HepG2 (cell line): ENCODE measurements around the gene DUS3L. TPM values are rescaled to one million over a fixed set of nuclear protein-coding genes. Genes with fewer than 3 reads are reported as not detected.
A peak's percentile ranks its signal among the peaks of the same experiment; 100 is the strongest.

Experiments used
- AKAP8 ChIP-seq: sonication (generic); formaldehyde crosslinking; IDR thresholded peaks from 2 replicates; pipeline ENCODE4 v1.5.1; 2020; ENCODE audit warnings: mild to moderate bottlenecking, missing genetic modification reagents
- GPN1 ChIP-seq: sonication (generic); formaldehyde crosslinking; IDR thresholded peaks from 2 replicates; pipeline ENCODE4 v1.5.1; 2020; ENCODE audit warnings: missing genetic modification reagents, borderline replicate concordance
- GZF1 ChIP-seq: sonication (generic); formaldehyde crosslinking; IDR thresholded peaks from 2 replicates; pipeline ENCODE4 v1.5.1; 2020; ENCODE audit warnings: mild to moderate bottlenecking, missing genetic modification reagents
- HMGA1 ChIP-seq: sonication (generic); formaldehyde crosslinking; conservative IDR thresholded peaks from 2 replicates; pipeline ENCODE4 v1.4.0; 2020; ENCODE audit warnings: missing genetic modification reagents
- ISX ChIP-seq: sonication (generic); formaldehyde crosslinking; conservative IDR thresholded peaks from 2 replicates; pipeline ENCODE4 v1.5.0; 2020; ENCODE audit warnings: missing genetic modification reagents
- LCORL ChIP-seq, 2 experiments: fragments of 450-650 bp in 1 of 2; sonication (generic) in 1 of 2; formaldehyde crosslinking in 1 of 2; IDR thresholded peaks; 2 replicates each; pipeline versions ENCODE4 v1.5.0 to v1.6.1; 2017 to 2020; ENCODE audit warnings: antibody characterized with exemption in 1 of 2, missing genetic modification reagents in 1 of 2
- MAZ ChIP-seq, 2 experiments: sonication (generic) in 1 of 2; formaldehyde crosslinking in 1 of 2; IDR thresholded peaks; 2 replicates each; pipeline versions ENCODE4 v1.5.0 to v1.6.1; 2012 to 2020; ENCODE audit warnings: low read depth in 2 of 2, mild to moderate bottlenecking in 2 of 2, borderline replicate concordance in 1 of 2, improper control_type of control experiment in 1 of 2, low read length in 1 of 2, missing genetic modification reagents in 1 of 2, moderate library complexity in 1 of 2
- NFIC ChIP-seq: IDR thresholded peaks from 2 replicates; pipeline ENCODE4 v1.6.1; 2012; ENCODE audit warnings: mild to moderate bottlenecking, low read length, inconsistent platforms
- NFKBIZ ChIP-seq: IDR thresholded peaks from 2 replicates; pipeline ENCODE4 v1.6.1; 2018; ENCODE audit warnings: missing genetic modification reagents, missing compliant biosample characterization
- NR3C1 ChIP-seq: sonication (generic); formaldehyde crosslinking; IDR thresholded peaks from 2 replicates; pipeline ENCODE4 v1.4.0; 2020; ENCODE audit warnings: missing genetic modification reagents
- PHF5A ChIP-seq: IDR thresholded peaks from one replicate; pipeline ENCODE4 v1.6.1; 2018; ENCODE audit warnings: low read depth, missing genetic modification reagents; ENCODE audit not compliant: unreplicated experiment
- TBP ChIP-seq: sonication (generic); formaldehyde crosslinking; IDR thresholded peaks from 2 replicates; pipeline ENCODE4 v1.5.0; 2020; ENCODE audit warnings: missing genetic modification reagents
- ZFP1 ChIP-seq: IDR thresholded peaks from 2 replicates; pipeline ENCODE4 v1.6.1; 2016
- ZNF292 ChIP-seq: sonication (generic); formaldehyde crosslinking; IDR thresholded peaks from 2 replicates; pipeline ENCODE4 v1.8.1; 2022; ENCODE audit warnings: mild to moderate bottlenecking, low read depth, missing genetic modification reagents, borderline replicate concordance
- ZNF3 ChIP-seq: IDR thresholded peaks from 2 replicates; pipeline ENCODE4 v1.7.0; 2017; ENCODE audit warnings: inconsistent platforms
- ZNF329 ChIP-seq: sonication (generic); formaldehyde crosslinking; IDR thresholded peaks from 2 replicates; pipeline ENCODE4 v1.9.0; 2021; ENCODE audit warnings: low read depth, mild to moderate bottlenecking, missing genetic modification reagents
- ZNF441 ChIP-seq: sonication (generic); formaldehyde crosslinking; IDR thresholded peaks from 2 replicates; pipeline ENCODE4 v1.7.0; 2021; ENCODE audit warnings: missing genetic modification reagents, borderline replicate concordance
- ZNF7 ChIP-seq: IDR thresholded peaks from 2 replicates; pipeline ENCODE4 v1.6.1; 2016; ENCODE audit warnings: missing biosample characterization, missing genetic modification reagents
- polyA plus RNA-seq, 8 experiments: library from polyadenylated mRNA; depleted of rRNA in 3 of 8; stranded (reverse) in 7 of 8; unstranded in 1 of 8; fragments of >200 nt; fragmentation: Illumina TruSeq in 4 of 8; extraction: Trizol in 4 of 8; gene quantifications; 2 replicates each; pipeline versions ENCODE4 v1.2.1 to v1.2.3, GENCODE V29; 2011 to 2016; ENCODE audit warnings: low read depth in 4 of 8, missing spikeins in 1 of 8, mixed read lengths in 1 of 8; ENCODE audit not compliant: insufficient read depth in 1 of 8
- total RNA-seq, 5 experiments: library from RNA; depleted of rRNA; stranded (reverse); fragments of >200 nt; fragmentation: Illumina TruSeq; extraction: Trizol; gene quantifications; 2 replicates each; pipeline ENCODE4 v1.2.3, GENCODE V29; 2016; ENCODE audit warnings: low read depth in 1 of 5
- TF ChIP-seq, protein P1 (sequence below): IDR thresholded peaks from 2 replicates; pipeline ENCODE4 v1.6.1; 2018; ENCODE audit warnings: missing genetic modification reagents
- TF ChIP-seq, protein P2 (sequence below): sonication (generic); formaldehyde crosslinking; IDR thresholded peaks from 2 replicates; pipeline ENCODE4 v1.5.1; 2020; ENCODE audit warnings: missing genetic modification reagents, mild to moderate bottlenecking, borderline replicate concordance
- TF ChIP-seq, protein P3 (sequence below), 2 experiments: sonication (generic) in 1 of 2; formaldehyde crosslinking in 1 of 2; IDR thresholded peaks; 2 replicates each; pipeline versions ENCODE4 v1.6.1 to v1.9.0; 2014 to 2022; ENCODE audit warnings: antibody characterized with exemption in 1 of 2, borderline replicate concordance in 1 of 2, inconsistent platforms in 1 of 2, low read depth in 1 of 2, missing genetic modification reagents in 1 of 2
- TF ChIP-seq, protein P4 (sequence below): IDR thresholded peaks from 2 replicates; pipeline ENCODE4 v1.6.1; 2016; ENCODE audit warnings: low read depth, control low read depth

The DUS3L gene
- total and polyA plus RNA-seq, 2 of the 13 experiments (the other 11 are each of a cell fraction or from before 2014, with no cell fraction given) = 13.3 to 25.1 TPM

DNA sequence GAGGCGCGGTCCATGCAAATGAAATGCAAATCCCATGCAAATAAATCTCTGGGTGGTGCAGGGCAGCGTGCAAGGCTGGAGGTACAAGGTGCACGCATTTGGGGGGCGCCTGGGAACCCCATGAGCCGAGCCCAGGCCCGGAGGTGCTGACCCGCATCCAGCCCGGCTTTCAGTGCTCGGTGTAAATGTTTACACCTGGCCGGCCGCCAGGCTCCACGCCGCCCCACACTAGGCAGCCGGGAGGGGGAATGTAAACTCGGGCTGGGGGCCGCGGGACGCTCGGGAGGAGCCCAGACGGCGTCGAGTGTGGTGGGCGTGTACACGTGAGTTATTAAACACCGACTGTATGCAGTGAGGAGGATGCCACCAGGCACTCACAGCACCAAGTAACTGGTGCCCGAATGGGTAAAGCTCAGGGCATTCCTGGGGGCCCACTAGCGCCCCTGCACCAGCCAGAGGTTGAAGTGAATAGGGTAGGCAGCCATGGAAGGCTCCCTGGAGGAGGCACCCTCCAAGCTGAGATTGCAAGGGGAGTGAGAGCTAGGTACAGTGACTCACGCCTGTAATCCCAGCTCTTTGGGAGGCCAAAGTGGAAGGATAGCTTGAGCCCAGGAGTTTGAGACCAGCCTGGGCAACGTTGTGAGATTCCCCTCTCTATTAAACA is 31.4 kb upstream of the DUS3L start (continued):
- TF ChIP-seq, protein P1, sequence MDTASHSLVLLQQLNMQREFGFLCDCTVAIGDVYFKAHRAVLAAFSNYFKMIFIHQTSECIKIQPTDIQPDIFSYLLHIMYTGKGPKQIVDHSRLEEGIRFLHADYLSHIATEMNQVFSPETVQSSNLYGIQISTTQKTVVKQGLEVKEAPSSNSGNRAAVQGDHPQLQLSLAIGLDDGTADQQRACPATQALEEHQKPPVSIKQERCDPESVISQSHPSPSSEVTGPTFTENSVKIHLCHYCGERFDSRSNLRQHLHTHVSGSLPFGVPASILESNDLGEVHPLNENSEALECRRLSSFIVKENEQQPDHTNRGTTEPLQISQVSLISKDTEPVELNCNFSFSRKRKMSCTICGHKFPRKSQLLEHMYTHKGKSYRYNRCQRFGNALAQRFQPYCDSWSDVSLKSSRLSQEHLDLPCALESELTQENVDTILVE = no peak
- TF ChIP-seq ZNF441 (CRISPR knock-in tag) (no peak), ZNF3 (CRISPR knock-in tag) (no peak), MAZ (IDR thresholded peaks at IDR 0.05; ENCODE audit: borderline replicate concordance, low read depth, low read length) (no peak), MAZ (CRISPR knock-in tag; IDR thresholded peaks at IDR 0.05; ENCODE audit: low read depth) (no peak), ZNF292 (CRISPR knock-in tag) (no peak), TBP (CRISPR knock-in tag) (no peak), PHF5A (CRISPR knock-in tag) (no peak), HMGA1 (CRISPR knock-in tag) (no peak), GPN1 (CRISPR knock-in tag) (no peak), ZFP1 (CRISPR knock-in tag) (no peak), LCORL (IDR thresholded peaks at IDR 0.05) (no peak), LCORL (CRISPR knock-in tag; IDR thresholded peaks at IDR 0.05) (peak; percentile 43; the same call in 1 of the 2 replicates), NFKBIZ (CRISPR knock-in tag) (no peak), NFIC (no peak), NR3C1 (CRISPR knock-in tag) (no peak), AKAP8 (CRISPR knock-in tag) (peak; percentile 77), GZF1 (CRISPR knock-in tag) (no peak), ZNF7 (CRISPR knock-in tag) (no peak), ZNF329 (CRISPR knock-in tag) (no peak), ISX (CRISPR knock-in tag) (no peak)
- TF ChIP-seq, protein P2, sequence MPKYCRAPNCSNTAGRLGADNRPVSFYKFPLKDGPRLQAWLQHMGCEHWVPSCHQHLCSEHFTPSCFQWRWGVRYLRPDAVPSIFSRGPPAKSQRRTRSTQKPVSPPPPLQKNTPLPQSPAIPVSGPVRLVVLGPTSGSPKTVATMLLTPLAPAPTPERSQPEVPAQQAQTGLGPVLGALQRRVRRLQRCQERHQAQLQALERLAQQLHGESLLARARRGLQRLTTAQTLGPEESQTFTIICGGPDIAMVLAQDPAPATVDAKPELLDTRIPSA (CRISPR knock-in tag) = no peak
- TF ChIP-seq, protein P3, sequence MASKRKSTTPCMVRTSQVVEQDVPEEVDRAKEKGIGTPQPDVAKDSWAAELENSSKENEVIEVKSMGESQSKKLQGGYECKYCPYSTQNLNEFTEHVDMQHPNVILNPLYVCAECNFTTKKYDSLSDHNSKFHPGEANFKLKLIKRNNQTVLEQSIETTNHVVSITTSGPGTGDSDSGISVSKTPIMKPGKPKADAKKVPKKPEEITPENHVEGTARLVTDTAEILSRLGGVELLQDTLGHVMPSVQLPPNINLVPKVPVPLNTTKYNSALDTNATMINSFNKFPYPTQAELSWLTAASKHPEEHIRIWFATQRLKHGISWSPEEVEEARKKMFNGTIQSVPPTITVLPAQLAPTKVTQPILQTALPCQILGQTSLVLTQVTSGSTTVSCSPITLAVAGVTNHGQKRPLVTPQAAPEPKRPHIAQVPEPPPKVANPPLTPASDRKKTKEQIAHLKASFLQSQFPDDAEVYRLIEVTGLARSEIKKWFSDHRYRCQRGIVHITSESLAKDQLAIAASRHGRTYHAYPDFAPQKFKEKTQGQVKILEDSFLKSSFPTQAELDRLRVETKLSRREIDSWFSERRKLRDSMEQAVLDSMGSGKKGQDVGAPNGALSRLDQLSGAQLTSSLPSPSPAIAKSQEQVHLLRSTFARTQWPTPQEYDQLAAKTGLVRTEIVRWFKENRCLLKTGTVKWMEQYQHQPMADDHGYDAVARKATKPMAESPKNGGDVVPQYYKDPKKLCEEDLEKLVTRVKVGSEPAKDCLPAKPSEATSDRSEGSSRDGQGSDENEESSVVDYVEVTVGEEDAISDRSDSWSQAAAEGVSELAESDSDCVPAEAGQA (IDR thresholded peaks at IDR 0.05; ENCODE audit: low read depth) = no peak
- TF ChIP-seq, protein P3 (CRISPR knock-in tag; IDR thresholded peaks at IDR 0.05; ENCODE audit: borderline replicate concordance) = no peak
- TF ChIP-seq, protein P4, sequence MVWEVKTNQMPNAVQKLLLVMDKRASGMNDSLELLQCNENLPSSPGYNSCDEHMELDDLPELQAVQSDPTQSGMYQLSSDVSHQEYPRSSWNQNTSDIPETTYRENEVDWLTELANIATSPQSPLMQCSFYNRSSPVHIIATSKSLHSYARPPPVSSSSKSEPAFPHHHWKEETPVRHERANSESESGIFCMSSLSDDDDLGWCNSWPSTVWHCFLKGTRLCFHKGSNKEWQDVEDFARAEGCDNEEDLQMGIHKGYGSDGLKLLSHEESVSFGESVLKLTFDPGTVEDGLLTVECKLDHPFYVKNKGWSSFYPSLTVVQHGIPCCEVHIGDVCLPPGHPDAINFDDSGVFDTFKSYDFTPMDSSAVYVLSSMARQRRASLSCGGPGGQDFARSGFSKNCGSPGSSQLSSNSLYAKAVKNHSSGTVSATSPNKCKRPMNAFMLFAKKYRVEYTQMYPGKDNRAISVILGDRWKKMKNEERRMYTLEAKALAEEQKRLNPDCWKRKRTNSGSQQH (CRISPR knock-in tag) = no peak
